ENCODE results near the gene NFATC4. TPM values are rescaled to one million over a fixed set of nuclear protein-coding genes. Genes with fewer than 3 reads are reported as not detected.
"Not testable (repeated sequence)": the region's sequence is repeated elsewhere in the genome, so short reads cannot be mapped to it uniquely, and the experiment has no call there.

The NFATC4 gene
- total RNA-seq, 6 donors from 2014 or later = 8.5 to 98.5 (median 42.1) TPM

- Histone ChIP-seq H3K9me3 (no peaks in the 10 kb centered on the region), H3K4me3 (no peak overlapping the region), H3K27me3 (no peaks in the 10 kb centered on the region), H3K36me3 (no peaks in the 10 kb centered on the region), H3K4me1 (peaks cover 4 to 9% (median 7%) of the 10 kb centered on the region in 4 donors), H3K27ac (no peak overlapping the region)
- TF ChIP-seq POLR2AphosphoS5 (IDR thresholded peaks at IDR 0.05) (no peak), EP300 (IDR thresholded peaks at IDR 0.05) (no peak)
- no peak for DNase-seq
- WGBS, 2 donors = 83 to 94% methylated on average over 4 of the region's 4 CpGs
- ATAC-seq (ENCODE audit: low FRiP score in 2 of 2) = no peak
These were observed 16.2 kb downstream of the NFATC4 start for GRCh38 chr14:24384169-24384568.

DNA sequence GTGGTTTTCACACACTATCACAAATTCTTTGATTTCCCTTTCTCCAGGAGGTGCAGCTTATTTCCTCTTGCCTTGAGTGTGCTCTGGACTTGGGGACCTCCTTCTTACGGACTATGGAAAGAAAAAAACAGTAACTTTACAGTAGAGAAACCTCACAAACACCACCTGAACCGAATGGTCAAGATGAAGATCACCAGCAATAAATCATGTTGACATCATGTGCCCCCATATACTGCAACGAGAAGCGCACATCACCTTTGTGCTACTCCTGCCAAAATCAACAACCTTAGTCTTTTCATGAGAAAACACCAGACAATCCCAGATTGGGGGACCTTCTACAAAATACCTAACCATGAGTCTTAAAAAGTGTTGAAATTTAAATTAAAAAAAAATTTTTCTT is 17.5 kb downstream of the NFATC4 start:
- DNase-seq = no peak
- ATAC-seq (ENCODE audit: low FRiP score in 2 of 2) = no peak
- Histone ChIP-seq H3K27ac (no peak overlapping the region), H3K9me3 (no peaks in the 10 kb centered on the region), H3K4me3 (no peak overlapping the region), H3K4me1 (peaks cover 9 to 14% (median 11%) of the 10 kb centered on the region in 4 donors), H3K36me3 (no peaks in the 10 kb centered on the region), H3K27me3 (no peaks in the 10 kb centered on the region)
- TF ChIP-seq EP300 (IDR thresholded peaks at IDR 0.05) (no peak), POLR2A (IDR thresholded peaks at IDR 0.05) (no peak), POLR2AphosphoS5 (IDR thresholded peaks at IDR 0.05) (no peak)
- TF ChIP-seq, protein P1, sequence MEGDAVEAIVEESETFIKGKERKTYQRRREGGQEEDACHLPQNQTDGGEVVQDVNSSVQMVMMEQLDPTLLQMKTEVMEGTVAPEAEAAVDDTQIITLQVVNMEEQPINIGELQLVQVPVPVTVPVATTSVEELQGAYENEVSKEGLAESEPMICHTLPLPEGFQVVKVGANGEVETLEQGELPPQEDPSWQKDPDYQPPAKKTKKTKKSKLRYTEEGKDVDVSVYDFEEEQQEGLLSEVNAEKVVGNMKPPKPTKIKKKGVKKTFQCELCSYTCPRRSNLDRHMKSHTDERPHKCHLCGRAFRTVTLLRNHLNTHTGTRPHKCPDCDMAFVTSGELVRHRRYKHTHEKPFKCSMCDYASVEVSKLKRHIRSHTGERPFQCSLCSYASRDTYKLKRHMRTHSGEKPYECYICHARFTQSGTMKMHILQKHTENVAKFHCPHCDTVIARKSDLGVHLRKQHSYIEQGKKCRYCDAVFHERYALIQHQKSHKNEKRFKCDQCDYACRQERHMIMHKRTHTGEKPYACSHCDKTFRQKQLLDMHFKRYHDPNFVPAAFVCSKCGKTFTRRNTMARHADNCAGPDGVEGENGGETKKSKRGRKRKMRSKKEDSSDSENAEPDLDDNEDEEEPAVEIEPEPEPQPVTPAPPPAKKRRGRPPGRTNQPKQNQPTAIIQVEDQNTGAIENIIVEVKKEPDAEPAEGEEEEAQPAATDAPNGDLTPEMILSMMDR (IDR thresholded peaks at IDR 0.05) = no peak
- 80 to 88% methylated on average over 4 of the region's 4 CpGs for WGBS, 2 donors

DNA sequence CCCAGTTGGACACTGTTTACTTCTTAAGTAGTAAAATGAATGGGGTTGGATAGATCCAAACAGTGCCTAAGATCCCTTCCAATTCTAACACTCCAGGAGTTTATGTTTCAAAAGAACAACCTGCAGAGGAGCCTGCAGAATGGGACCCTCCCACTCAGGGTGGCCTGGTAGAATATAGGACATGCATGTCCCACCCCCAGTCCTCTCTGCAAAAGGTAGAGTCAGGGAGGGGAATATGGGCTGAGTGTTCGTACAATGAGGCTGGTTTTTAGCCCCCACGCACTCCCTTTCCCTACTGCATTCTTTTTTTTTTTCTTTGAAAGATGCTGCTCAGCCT is 19.0 kb downstream of the NFATC4 start:
- H3K36me3 ChIP-seq = no peaks in the 10 kb centered on the region
- no peaks in the 10 kb centered on the region for H3K27me3 ChIP-seq
- H3K9me3 ChIP-seq = no peaks in the 10 kb centered on the region
- H3K4me1 ChIP-seq = peaks cover 9 to 24% (median 11%) of the 10 kb centered on the region in 4 donors
- no peak for ATAC-seq (ENCODE audit: low FRiP score in 2 of 2)
- H3K4me3 ChIP-seq = no peak overlapping the region
- WGBS, 2 donors = 85 to 92% methylated on average over 2 of the region's 2 CpGs
- DNase-seq = no peak
- H3K27ac ChIP-seq = no peak overlapping the region
- TF ChIP-seq, protein P1 (IDR thresholded peaks at IDR 0.05) = no peak
- TF ChIP-seq POLR2AphosphoS5 (IDR thresholded peaks at IDR 0.05) = no peak
- TF ChIP-seq POLR2A (IDR thresholded peaks at IDR 0.05) = no peak
- TF ChIP-seq EP300 (IDR thresholded peaks at IDR 0.05) = no peak

DNA sequence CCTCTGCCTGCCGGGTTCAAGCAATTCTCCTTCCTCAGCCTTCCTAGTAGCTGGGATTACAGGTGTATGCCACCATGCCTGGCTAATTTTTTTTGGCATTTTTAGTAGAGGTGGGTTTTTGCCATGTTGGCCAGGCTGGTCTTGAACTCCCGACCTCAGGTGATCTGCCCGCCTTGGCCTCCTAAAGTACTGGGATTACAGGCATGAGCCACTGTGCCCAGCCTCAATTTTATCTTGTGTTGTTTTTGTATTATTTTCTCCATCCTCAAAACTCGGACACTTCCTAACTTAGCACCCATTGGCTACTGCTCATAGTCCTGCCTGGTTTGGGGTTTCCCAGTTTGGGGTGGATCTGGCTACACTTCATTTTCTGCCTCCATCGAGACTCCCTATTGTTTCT is 19.6 kb downstream of the NFATC4 start:
- ATAC-seq (ENCODE audit: low FRiP score in 2 of 2); DNase-seq; H3K27ac ChIP-seq; H3K4me3 ChIP-seq; H3K27me3 ChIP-seq; H3K9me3 ChIP-seq; H3K36me3 ChIP-seq: not testable (repeated sequence)
- peaks cover 9 to 30% (median 13%) of the 10 kb centered on the region in 4 donors for H3K4me1 ChIP-seq
- 86 to 89% methylated on average over 5 of the region's 5 CpGs for WGBS, 2 donors

DNA sequence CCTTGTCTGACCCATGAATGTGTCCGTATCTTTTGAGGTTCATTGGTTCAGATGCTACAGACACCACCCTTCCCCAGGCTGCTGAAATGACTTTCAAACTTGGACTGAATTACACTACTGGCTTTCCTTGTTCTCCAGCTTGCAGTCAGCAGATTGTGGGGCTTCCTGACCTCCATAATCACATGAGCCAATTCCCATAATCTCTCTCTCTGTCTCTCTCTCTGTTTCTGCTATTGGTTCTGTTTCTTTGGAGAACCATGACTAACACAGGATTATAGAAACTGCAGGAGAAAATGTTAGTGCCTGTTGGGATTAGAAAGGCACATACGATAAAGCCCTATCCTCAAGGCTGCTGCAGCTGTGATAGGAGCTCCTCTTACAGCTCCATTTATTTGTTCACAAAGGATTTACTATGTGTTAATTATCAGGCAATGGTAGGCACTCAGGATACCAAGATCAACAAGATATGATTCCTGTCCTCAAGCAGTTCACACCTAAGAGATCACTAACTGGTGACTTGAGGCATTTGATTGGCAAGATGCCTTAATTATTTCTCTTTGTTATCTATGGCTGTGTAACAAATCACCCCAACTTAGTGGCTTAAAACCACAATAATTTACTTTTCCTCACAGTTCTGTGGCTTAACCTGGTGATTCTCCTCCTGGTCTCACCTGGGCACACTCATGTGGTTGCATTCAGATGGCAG is 20.6 kb downstream of the NFATC4 start:
- no peak for DNase-seq
- 81 to 92% methylated on average over 2 of the region's 2 CpGs for WGBS, 2 donors
- no peak for TF ChIP-seq POLR2A (IDR thresholded peaks at IDR 0.05)
- TF ChIP-seq, protein P1 (IDR thresholded peaks at IDR 0.05) = no peak
- TF ChIP-seq EP300 (IDR thresholded peaks at IDR 0.05) = no peak
- TF ChIP-seq POLR2AphosphoS5 (IDR thresholded peaks at IDR 0.05) = no peak

More for the DNA sequence above, 20.6 kb downstream of the NFATC4 start:
- Histone ChIP-seq H3K27ac (peak overlapping the region in 1 of 4 donors; percentile 19), H3K4me1 (peaks cover 9 to 30% (median 13%) of the 10 kb centered on the region in 4 donors), H3K9me3 (no peaks in the 10 kb centered on the region), H3K36me3 (no peaks in the 10 kb centered on the region), H3K4me3 (no peak overlapping the region), H3K27me3 (no peaks in the 10 kb centered on the region)
- no peak for ATAC-seq (ENCODE audit: low FRiP score in 2 of 2)

All from upper lobe of left lung (tissue), 6 donors.